ENCODE measurements around the gene EBLN1.

Gene EBLN1

DNA sequence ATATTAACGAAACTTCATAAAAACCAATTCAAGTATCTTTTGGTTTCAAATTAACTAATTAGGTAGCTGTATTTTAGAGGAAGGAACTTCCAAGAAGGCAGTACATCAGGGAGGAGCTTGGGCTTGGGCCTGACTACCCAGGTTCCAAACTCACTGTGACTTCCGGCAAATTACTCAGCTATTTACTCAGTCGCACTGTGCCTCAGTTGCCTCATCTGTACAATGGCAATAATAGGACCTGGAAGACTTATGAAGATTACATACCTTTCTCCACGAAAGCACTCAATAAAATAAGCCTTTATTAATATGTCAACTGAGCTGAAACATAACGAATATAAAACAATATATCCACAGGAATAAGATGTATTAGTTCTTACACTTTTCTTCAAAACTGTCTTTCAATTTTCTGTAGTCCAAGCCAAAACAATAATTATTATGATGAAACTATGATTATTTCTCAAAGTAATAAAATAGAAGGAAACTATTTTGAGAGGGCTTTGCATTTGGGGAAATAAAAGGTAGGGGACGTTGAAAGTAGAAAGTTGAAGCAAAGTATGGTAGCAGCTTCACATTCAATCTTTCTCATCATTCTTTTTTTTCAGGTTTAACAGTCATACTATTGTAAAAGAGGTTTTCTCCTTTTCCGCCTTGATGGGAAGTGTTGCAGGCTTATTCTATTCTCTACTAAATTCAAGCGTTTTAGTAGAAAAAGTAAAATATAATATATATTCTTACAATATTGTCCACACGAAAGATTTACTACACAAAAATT lies 10.5 kb upstream of the EBLN1 start:
- Histone ChIP-seq H3K4ac (ENCODE audit: low read length) (no peak overlapping the region), H3K9me3 (replicated peaks in 1 of 2; ENCODE audit: control insufficient read depth in 2 of 2, insufficient read depth in 1 of 2, low read depth in 1 of 2, low read length in 2 of 2) (no peaks in the 10 kb centered on the region), H4K91ac (ENCODE audit: low read depth, low read length, poor library complexity) (no peak overlapping the region), H3K36me3 (replicated peaks in 1 of 2; ENCODE audit: control insufficient read depth in 2 of 2, insufficient read depth in 2 of 2, low read length in 2 of 2) (no peaks in the 10 kb centered on the region), H3K14ac (ENCODE audit: low read length) (no peak overlapping the region), H2BK12ac (ENCODE audit: low read length) (no peak overlapping the region), H3K18ac (ENCODE audit: low read length) (no peak overlapping the region), H3K4me3 (ENCODE audit: low read length in 2 of 2) (peak overlapping the region; percentile 83 to 93), H2AK5ac (ENCODE audit: low read depth, low read length) (no peak overlapping the region), H3K79me1 (ENCODE audit: low read depth, low read length) (no peaks in the 10 kb centered on the region), H3K27me3 (ENCODE audit: control insufficient read depth in 3 of 3, insufficient read depth in 3 of 3, low read depth in 1 of 3, low read length in 3 of 3) (peaks cover 0 to 30% (median 0%) of the 10 kb centered on the region in 3 experiments), H3K27ac (replicated peaks; ENCODE audit: low read length) (no peak overlapping the region), H3K4me2 (ENCODE audit: insufficient read depth, low read length, poor library complexity, severe bottlenecking) (peak overlapping the region; percentile 48), H3K23ac (ENCODE audit: low read depth, low read length, poor library complexity) (no peak overlapping the region), H3K4me1 (ENCODE audit: control insufficient read depth in 2 of 2, insufficient read depth in 1 of 2, low read depth in 1 of 2, low read length in 2 of 2) (no peaks in the 10 kb centered on the region), H3K9ac (ENCODE audit: low read depth, low read length, poor library complexity) (no peak overlapping the region), H2BK5ac (ENCODE audit: low read length) (no peak overlapping the region), H2BK120ac (ENCODE audit: low read depth, low read length) (no peak overlapping the region), H2AFZ (ENCODE audit: low read length) (peak overlapping the region; percentile 94), H2BK15ac (ENCODE audit: low read length) (no peak overlapping the region), H4K8ac (ENCODE audit: low read depth, low read length) (no peak overlapping the region)
- WGBS, 2 donors (ENCODE audit: extremely low coverage in 2 of 2, insufficient read length in 2 of 2, insufficient replicate concordance in 1 of 2) = no CpG with 5 or more reads among the region's 9 CpGs
- no peak for DNase-seq (ENCODE audit: low spot score)

DNA sequence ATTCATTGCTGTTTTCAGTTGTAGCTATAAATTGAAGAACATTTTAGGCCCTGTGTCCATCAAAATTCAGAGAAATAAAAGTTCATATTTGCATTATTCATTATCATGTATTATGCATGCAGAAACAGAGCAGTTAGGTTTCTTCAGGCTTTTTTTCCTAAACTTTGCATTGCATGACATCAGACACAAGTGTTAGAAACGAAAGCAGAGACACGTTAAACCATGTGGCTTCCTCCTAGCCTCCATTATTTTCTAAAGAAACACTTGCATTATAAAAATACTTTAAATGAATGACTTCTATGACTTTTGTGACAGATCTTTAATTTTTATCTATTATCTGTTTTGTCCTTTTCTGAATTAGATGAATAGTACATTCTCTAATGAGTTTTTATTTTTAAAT lies 8.8 kb upstream of the EBLN1 start:
- no CpG with 5 or more reads among the region's 2 CpGs for WGBS, 2 donors (ENCODE audit: extremely low coverage in 2 of 2, insufficient read length in 2 of 2, insufficient replicate concordance in 1 of 2)
- Histone ChIP-seq H3K4me1 (ENCODE audit: control insufficient read depth in 2 of 2, insufficient read depth in 1 of 2, low read depth in 1 of 2, low read length in 2 of 2) (no peaks in the 10 kb centered on the region), H3K18ac (ENCODE audit: low read length) (no peak overlapping the region), H3K23ac (ENCODE audit: low read depth, low read length, poor library complexity) (no peak overlapping the region), H3K14ac (ENCODE audit: low read length) (no peak overlapping the region), H3K36me3 (replicated peaks in 1 of 2; ENCODE audit: control insufficient read depth in 2 of 2, insufficient read depth in 2 of 2, low read length in 2 of 2) (no peaks in the 10 kb centered on the region), H3K4me2 (ENCODE audit: insufficient read depth, low read length, poor library complexity, severe bottlenecking) (no peak overlapping the region), H2BK15ac (ENCODE audit: low read length) (no peak overlapping the region), H2BK5ac (ENCODE audit: low read length) (no peak overlapping the region), H3K4ac (ENCODE audit: low read length) (no peak overlapping the region), H2AK5ac (ENCODE audit: low read depth, low read length) (no peak overlapping the region), H2AFZ (ENCODE audit: low read length) (no peak overlapping the region), H3K27me3 (ENCODE audit: control insufficient read depth in 3 of 3, insufficient read depth in 3 of 3, low read depth in 1 of 3, low read length in 3 of 3) (peaks cover 0 to 24% (median 0%) of the 10 kb centered on the region in 3 experiments), H3K9ac (ENCODE audit: low read depth, low read length, poor library complexity) (no peak overlapping the region), H3K27ac (replicated peaks; ENCODE audit: low read length) (no peak overlapping the region), H3K9me3 (replicated peaks in 1 of 2; ENCODE audit: control insufficient read depth in 2 of 2, insufficient read depth in 1 of 2, low read depth in 1 of 2, low read length in 2 of 2) (no peaks in the 10 kb centered on the region), H4K8ac (ENCODE audit: low read depth, low read length) (no peak overlapping the region), H2BK12ac (ENCODE audit: low read length) (no peak overlapping the region), H2BK120ac (ENCODE audit: low read depth, low read length) (no peak overlapping the region), H3K79me1 (ENCODE audit: low read depth, low read length) (no peaks in the 10 kb centered on the region), H4K91ac (ENCODE audit: low read depth, low read length, poor library complexity) (no peak overlapping the region), H3K4me3 (ENCODE audit: low read length in 2 of 2) (no peak overlapping the region)
- no peak for DNase-seq (ENCODE audit: low spot score)

- H4K8ac ChIP-seq (ENCODE audit: low read depth, low read length) = no peak overlapping the region
- no peak overlapping the region for H2BK120ac ChIP-seq (ENCODE audit: low read depth, low read length)
- H3K4me3 ChIP-seq (ENCODE audit: low read length in 2 of 2) = no peak overlapping the region
- H3K14ac ChIP-seq (ENCODE audit: low read length) = no peak overlapping the region
- no peak for DNase-seq (ENCODE audit: low spot score)
- H4K91ac ChIP-seq (ENCODE audit: low read depth, low read length, poor library complexity) = no peak overlapping the region
- no peaks in the 10 kb centered on the region for H3K36me3 ChIP-seq (replicated peaks in 1 of 2; ENCODE audit: control insufficient read depth in 2 of 2, insufficient read depth in 2 of 2, low read length in 2 of 2)
- peaks cover 0 to 8% of the 10 kb centered on the region in 2 donors for H3K4me1 ChIP-seq (ENCODE audit: control insufficient read depth in 2 of 2, insufficient read depth in 1 of 2, low read depth in 1 of 2, low read length in 2 of 2)
- WGBS, 2 donors (ENCODE audit: extremely low coverage in 2 of 2, insufficient read length in 2 of 2, insufficient replicate concordance in 1 of 2) = no CpG with 5 or more reads among the region's 5 CpGs
- no peaks in the 10 kb centered on the region for H3K9me3 ChIP-seq (replicated peaks in 1 of 2; ENCODE audit: control insufficient read depth in 2 of 2, insufficient read depth in 1 of 2, low read depth in 1 of 2, low read length in 2 of 2)
- H3K27ac ChIP-seq (replicated peaks; ENCODE audit: low read length) = no peak overlapping the region
- no peak overlapping the region for H3K4me2 ChIP-seq (ENCODE audit: insufficient read depth, low read length, poor library complexity, severe bottlenecking)
- H3K23ac ChIP-seq (ENCODE audit: low read depth, low read length, poor library complexity) = no peak overlapping the region
- no peak overlapping the region for H2BK15ac ChIP-seq (ENCODE audit: low read length)
- H3K18ac ChIP-seq (ENCODE audit: low read length) = no peak overlapping the region
- no peak overlapping the region for H2AK5ac ChIP-seq (ENCODE audit: low read depth, low read length)
- H3K27me3 ChIP-seq (ENCODE audit: control insufficient read depth in 3 of 3, insufficient read depth in 3 of 3, low read depth in 1 of 3, low read length in 3 of 3) = peaks cover 0 to 9% (median 0%) of the 10 kb centered on the region in 3 experiments
- H2AFZ ChIP-seq (ENCODE audit: low read length) = no peak overlapping the region
- no peak overlapping the region for H3K9ac ChIP-seq (ENCODE audit: low read depth, low read length, poor library complexity)
- H3K79me1 ChIP-seq (ENCODE audit: low read depth, low read length) = no peaks in the 10 kb centered on the region
- no peak overlapping the region for H2BK5ac ChIP-seq (ENCODE audit: low read length)
- H2BK12ac ChIP-seq (ENCODE audit: low read length) = no peak overlapping the region
- H3K4ac ChIP-seq (ENCODE audit: low read length) = no peak overlapping the region
Measured at GRCh38 chr10:22222236-22223190, 4.7 kb upstream of the EBLN1 start.

GRCh38 chr10:22219308-22219707 lies 1.5 kb upstream of the EBLN1 start:
- no peak overlapping the region for H3K4me3 ChIP-seq (ENCODE audit: low read length in 2 of 2)
- H3K79me1 ChIP-seq (ENCODE audit: low read depth, low read length) = no peaks in the 10 kb centered on the region
- no peak overlapping the region for H2BK5ac ChIP-seq (ENCODE audit: low read length)
- no peak overlapping the region for H3K14ac ChIP-seq (ENCODE audit: low read length)
- no peak overlapping the region for H2BK15ac ChIP-seq (ENCODE audit: low read length)
- no peak overlapping the region for H2BK120ac ChIP-seq (ENCODE audit: low read depth, low read length)
- DNase-seq (ENCODE audit: low spot score) = no peak
- no peak overlapping the region for H3K4me2 ChIP-seq (ENCODE audit: insufficient read depth, low read length, poor library complexity, severe bottlenecking)
- no peak overlapping the region for H4K8ac ChIP-seq (ENCODE audit: low read depth, low read length)
- H3K36me3 ChIP-seq (replicated peaks in 1 of 2; ENCODE audit: control insufficient read depth in 2 of 2, insufficient read depth in 2 of 2, low read length in 2 of 2) = no peaks in the 10 kb centered on the region
- no peak overlapping the region for H3K9ac ChIP-seq (ENCODE audit: low read depth, low read length, poor library complexity)
- no peak overlapping the region for H2AFZ ChIP-seq (ENCODE audit: low read length)
- H2AK5ac ChIP-seq (ENCODE audit: low read depth, low read length) = no peak overlapping the region
- no peaks in the 10 kb centered on the region for H3K9me3 ChIP-seq (replicated peaks in 1 of 2; ENCODE audit: control insufficient read depth in 2 of 2, insufficient read depth in 1 of 2, low read depth in 1 of 2, low read length in 2 of 2)
- peaks cover 0 to 8% of the 10 kb centered on the region in 2 donors for H3K4me1 ChIP-seq (ENCODE audit: control insufficient read depth in 2 of 2, insufficient read depth in 1 of 2, low read depth in 1 of 2, low read length in 2 of 2)
- no peak overlapping the region for H3K23ac ChIP-seq (ENCODE audit: low read depth, low read length, poor library complexity)
- H3K27me3 ChIP-seq (ENCODE audit: control insufficient read depth in 3 of 3, insufficient read depth in 3 of 3, low read depth in 1 of 3, low read length in 3 of 3) = no peaks in the 10 kb centered on the region
- peak overlapping the region; percentile 18 for H3K27ac ChIP-seq (replicated peaks; ENCODE audit: low read length)
- H3K18ac ChIP-seq (ENCODE audit: low read length) = no peak overlapping the region
- no peak overlapping the region for H3K4ac ChIP-seq (ENCODE audit: low read length)
- WGBS, 2 donors (ENCODE audit: extremely low coverage in 2 of 2, insufficient read length in 2 of 2, insufficient replicate concordance in 1 of 2) = no CpG with 5 or more reads among the region's 1 CpG
- no peak overlapping the region for H2BK12ac ChIP-seq (ENCODE audit: low read length)
- H4K91ac ChIP-seq (ENCODE audit: low read depth, low read length, poor library complexity) = no peak overlapping the region
